GM12878 (cell line): ENCODE results near the gene TRAPPC12. TPM values are rescaled to one million over a fixed set of nuclear protein-coding genes. Genes with fewer than 3 reads are reported as not detected.
A peak's percentile ranks its signal among the peaks of the same experiment; 100 is the strongest.

Experiments
- ATF3 ChIP-seq: IDR thresholded peaks from 2 replicates; pipeline ENCODE4 v1.6.1; 2011; ENCODE audit warnings: low read depth, mild to moderate bottlenecking, low read length, moderate library complexity, borderline replicate concordance; ENCODE audit errors: extremely low read depth
- ATF7 ChIP-seq: fragments of 450-650 bp; IDR thresholded peaks from 2 replicates; pipeline ENCODE4 v1.6.1; 2016; ENCODE audit warnings: low read depth, mild to moderate bottlenecking
- BACH1 ChIP-seq: fragments of 450-650 bp; IDR thresholded peaks from 2 replicates; pipeline ENCODE4 v1.6.1; 2017; ENCODE audit warnings: mild to moderate bottlenecking, borderline replicate concordance
- BHLHE40 ChIP-seq, 2 experiments: fragments of 450-650 bp in 1 of 2; IDR thresholded peaks; 2 replicates each; pipeline ENCODE4 v1.6.1; 2011 to 2017; ENCODE audit warnings: low read depth in 2 of 2, borderline replicate concordance in 1 of 2, improper control_type of control experiment in 1 of 2, low read length in 1 of 2, mild to moderate bottlenecking in 1 of 2
- BRCA1 ChIP-seq: IDR thresholded peaks from 2 replicates; pipeline ENCODE4 v1.6.1; 2011; ENCODE audit warnings: low read depth, low read length, improper control_type of control experiment
- CREM ChIP-seq: IDR thresholded peaks from 2 replicates; pipeline ENCODE4 v1.6.1; 2014; ENCODE audit warnings: antibody characterized with exemption, low read depth
- EGR1 ChIP-seq, 2 experiments: IDR thresholded peaks; 1 replicate in 1 of 2; 2 replicates in 1 of 2; pipeline ENCODE4 v1.6.1; 2011 to 2012; ENCODE audit warnings: low read depth in 2 of 2, low read length in 2 of 2, borderline replicate concordance in 1 of 2, mild to moderate bottlenecking in 1 of 2, moderate library complexity in 1 of 2
- EP300 ChIP-seq, 2 experiments: fragments of 150-350 bp in 1 of 2; IDR thresholded peaks; 2 replicates each; pipeline ENCODE4 v1.6.1; 2011 to 2012; ENCODE audit warnings: low read depth in 2 of 2, low read length in 2 of 2, borderline replicate concordance in 1 of 2, improper control_type of control experiment in 1 of 2, inconsistent platforms in 1 of 2; ENCODE audit not compliant: control insufficient read depth in 1 of 2
- ETV6 ChIP-seq, 2 experiments: fragments of 450-650 bp in 1 of 2; IDR thresholded peaks in 1 of 2; conservative IDR thresholded peaks in 1 of 2; 2 replicates each; pipeline ENCODE4 v1.6.1; 2014; ENCODE audit warnings: antibody characterized with exemption in 1 of 2, borderline replicate concordance in 1 of 2, low read depth in 1 of 2, mild to moderate bottlenecking in 1 of 2, moderate library complexity in 1 of 2
- HCFC1 ChIP-seq: fragments of 150-350 bp; IDR thresholded peaks from 2 replicates; pipeline ENCODE4 v1.6.1; 2014; ENCODE audit warnings: low read length
- MAX ChIP-seq: IDR thresholded peaks from 2 replicates; pipeline ENCODE4 v1.6.1; 2012; ENCODE audit warnings: low read depth, low read length, improper control_type of control experiment
- PAX5 ChIP-seq: IDR thresholded peaks from 2 replicates; pipeline ENCODE4 v1.6.1; 2011; ENCODE audit warnings: low read depth, low read length, borderline replicate concordance
- POLR2A ChIP-seq: IDR thresholded peaks from 2 replicates; pipeline ENCODE4 v1.6.1; 2011; ENCODE audit warnings: low read depth, mild to moderate bottlenecking, low read length
- POLR2AphosphoS2 ChIP-seq: IDR thresholded peaks from 2 replicates; pipeline ENCODE4 v1.6.1; 2011; ENCODE audit warnings: low read depth, mild to moderate bottlenecking, low read length, improper control_type of control experiment, moderate library complexity
- POU2F2 ChIP-seq: IDR thresholded peaks from 3 replicates; pipeline ENCODE4 v1.6.1; 2011; ENCODE audit warnings: low read depth, mild to moderate bottlenecking, low read length, borderline replicate concordance
- RB1 ChIP-seq: fragments of 450-650 bp; formaldehyde crosslinking; IDR thresholded peaks from 2 replicates; pipeline ENCODE4 v1.6.1; 2017; ENCODE audit warnings: mild to moderate bottlenecking, borderline replicate concordance
- RELB ChIP-seq: fragments of 450-650 bp; IDR thresholded peaks from 2 replicates; pipeline ENCODE4 v1.6.1; 2017; ENCODE audit warnings: low read depth, mild to moderate bottlenecking, moderate library complexity
- RFX5 ChIP-seq: IDR thresholded peaks from 2 replicates; pipeline ENCODE4 v1.6.1; 2011; ENCODE audit warnings: low read depth, low read length, improper control_type of control experiment
- SMARCA5 ChIP-seq: fragments of 450-650 bp; IDR thresholded peaks from 2 replicates; pipeline ENCODE4 v1.6.1; 2017; ENCODE audit warnings: mild to moderate bottlenecking
- SMC3 ChIP-seq: IDR thresholded peaks from 2 replicates; pipeline ENCODE4 v1.6.1; 2011; ENCODE audit warnings: low read length, improper control_type of control experiment, borderline replicate concordance
- SPI1 ChIP-seq: IDR thresholded peaks from 2 replicates; pipeline ENCODE4 v1.6.1; 2011; ENCODE audit warnings: low read depth, mild to moderate bottlenecking, low read length, moderate library complexity, borderline replicate concordance; ENCODE audit not compliant: insufficient read depth
- ZZZ3 ChIP-seq: IDR thresholded peaks from 2 replicates; pipeline ENCODE4 v1.6.1; 2011; ENCODE audit warnings: low read depth; ENCODE audit not compliant: control insufficient read depth, insufficient read length
- polyA plus RNA-seq, 11 experiments: library from polyadenylated mRNA; depleted of rRNA in 4 of 11; unstranded in 6 of 11; stranded (reverse) in 5 of 11; fragments of >200 nt; fragmentation: Nextera tagmentation in 4 of 11; fragmentation: Illumina TruSeq in 1 of 11; extraction: Ambion mirVana in 4 of 11; extraction: Trizol in 1 of 11; gene quantifications; 1 replicate in 1 of 11; 2 replicates in 10 of 11; pipeline versions ENCODE4 v1.2.1 to v1.2.3, GENCODE V29; 2011 to 2016; ENCODE audit warnings: inconsistent platforms in 2 of 11, missing spikeins in 2 of 11, low read depth in 1 of 11
- total RNA-seq, 4 experiments: library from RNA; depleted of rRNA in 3 of 4; stranded (reverse); fragments of >200 nt in 3 of 4; fragmentation: Illumina TruSeq in 1 of 4; extraction: Trizol in 1 of 4; gene quantifications; 2 replicates each; pipeline versions ENCODE4 v1.2.1 to v1.2.3, GENCODE V29; 2013 to 2021
- TF ChIP-seq, protein P1 (sequence below): fragments of 450-650 bp; IDR thresholded peaks from 2 replicates; pipeline ENCODE4 v1.6.1; 2018; ENCODE audit warnings: borderline replicate concordance, mild to moderate bottlenecking; ENCODE audit not compliant: partially characterized antibody

Gene TRAPPC12
- total and polyA plus RNA-seq, 10 of the 15 experiments (the other 5 are each of a cell fraction or from before 2014, with no cell fraction given): 8.6 to 77.1 (median 37.4) TPM

- TF ChIP-seq EGR1 (IDR thresholded peaks at IDR 0.05; ENCODE audit: borderline replicate concordance in 1 of 2, low read depth in 2 of 2, low read length in 2 of 2): peak in 1 of 2 experiments; percentile 80; a peak in 2 of 3 replicates
- TF ChIP-seq SMC3: no peak
- peak; percentile 87 for TF ChIP-seq RELB
- peak; percentile 83 for TF ChIP-seq CREM
- no peak for TF ChIP-seq ZZZ3
- peak in 1 of 2 experiments; percentile 23; a peak in 1 of 4 replicates for TF ChIP-seq BHLHE40 (IDR thresholded peaks at IDR 0.05; ENCODE audit: borderline replicate concordance in 1 of 2, low read depth in 2 of 2, low read length in 1 of 2)
- peak; percentile 18; the same call in 1 of the 2 replicates for TF ChIP-seq BACH1
- TF ChIP-seq ATF3: no peak
- 0 out of 2 replicates have a peak, but pooled peaks have one; percentile 45 for TF ChIP-seq RB1
- no peak for TF ChIP-seq BRCA1
- TF ChIP-seq, protein P1, sequence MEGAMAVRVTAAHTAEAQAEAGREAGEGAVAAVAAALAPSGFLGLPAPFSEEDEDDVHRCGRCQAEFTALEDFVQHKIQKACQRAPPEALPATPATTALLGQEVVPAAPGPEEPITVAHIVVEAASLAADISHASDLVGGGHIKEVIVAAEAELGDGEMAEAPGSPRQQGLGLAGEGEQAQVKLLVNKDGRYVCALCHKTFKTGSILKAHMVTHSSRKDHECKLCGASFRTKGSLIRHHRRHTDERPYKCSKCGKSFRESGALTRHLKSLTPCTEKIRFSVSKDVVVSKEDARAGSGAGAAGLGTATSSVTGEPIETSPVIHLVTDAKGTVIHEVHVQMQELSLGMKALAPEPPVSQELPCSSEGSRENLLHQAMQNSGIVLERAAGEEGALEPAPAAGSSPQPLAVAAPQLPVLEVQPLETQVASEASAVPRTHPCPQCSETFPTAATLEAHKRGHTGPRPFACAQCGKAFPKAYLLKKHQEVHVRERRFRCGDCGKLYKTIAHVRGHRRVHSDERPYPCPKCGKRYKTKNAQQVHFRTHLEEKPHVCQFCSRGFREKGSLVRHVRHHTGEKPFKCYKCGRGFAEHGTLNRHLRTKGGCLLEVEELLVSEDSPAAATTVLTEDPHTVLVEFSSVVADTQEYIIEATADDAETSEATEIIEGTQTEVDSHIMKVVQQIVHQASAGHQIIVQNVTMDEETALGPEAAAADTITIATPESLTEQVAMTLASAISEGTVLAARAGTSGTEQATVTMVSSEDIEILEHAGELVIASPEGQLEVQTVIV: peak; percentile 63
- TF ChIP-seq PAX5: peak; percentile 38; the same call in 1 of the 2 replicates
- peak; percentile 83; the same call in 1 of the 2 replicates for TF ChIP-seq MAX
- peak; percentile 71 for TF ChIP-seq ATF7
- TF ChIP-seq HCFC1: peak; percentile 70
- no peak for TF ChIP-seq SMARCA5
- TF ChIP-seq POLR2A: peak; percentile 92
- TF ChIP-seq POU2F2: peak; percentile 39; the same call in 2 of the 3 replicates
- 0 out of 4 replicates have a peak, but pooled peaks of 1 of the 2 experiments have one; percentile 6 for TF ChIP-seq EP300 (IDR thresholded peaks at IDR 0.05; ENCODE audit: borderline replicate concordance in 1 of 2, control insufficient read depth in 1 of 2, low read depth in 2 of 2, low read length in 2 of 2)
- peak in 1 of 2 experiments; percentile 34; a peak in 1 of 4 replicates for TF ChIP-seq ETV6 (conservative IDR thresholded peaks at IDR 0.05 in 1 of 2, IDR thresholded peaks at IDR 0.05 in 1 of 2; ENCODE audit: borderline replicate concordance in 1 of 2, low read depth in 1 of 2)
- TF ChIP-seq SPI1: peak; percentile 96
- TF ChIP-seq POLR2AphosphoS2: no peak
- 0 out of 2 replicates have a peak, but pooled peaks have one; percentile 36 for TF ChIP-seq RFX5
These were observed 1.7 kb upstream of the TRAPPC12 start, which contains the start of gene EIPR1 (continued) for GRCh38 chr2:3377612-3378432.
